Endothelial cell of umbilical vein (primary cell): ENCODE data around the gene VTA1. TPM values are rescaled to one million over a fixed set of nuclear protein-coding genes. Genes with fewer than 3 reads are reported as not detected.
A peak's percentile ranks its signal among the peaks of the same experiment; 100 is the strongest.
"Not testable (repeated sequence)": the region's sequence is repeated elsewhere in the genome, so short reads cannot be mapped to it uniquely, and the experiment has no call there.

Experiments used
- BruUV-seq: library from RNA; stranded (reverse); fragments of 400-500 nt; replicated peaks from 2 replicates; lab custom pipeline; 2021; lab: Mats Ljungman, UMichigan
- CTCF ChIA-PET: fragments of 300-600, 350-600 bp; sonication (Branson Sonifier 250); formaldehyde crosslinking; loops from one replicate; lab custom pipeline; 2021; ENCODE audit warnings: antibody characterized with exemption, inconsistent platforms; lab: Charles Lee
- POLR2A ChIA-PET: fragments of 300-600, 350-600 bp; sonication (Branson Sonifier 250); formaldehyde crosslinking; loops from one replicate; lab custom pipeline; 2021; ENCODE audit warnings: antibody characterized with exemption, inconsistent platforms; lab: Charles Lee
- DNase-seq: peaks from one replicate; pipeline ENCODE4 v3.0.0-alpha.2; 2011; ENCODE audit warnings: low read depth, low spot score
- FAIRE-seq: peaks from 2 replicates; lab custom pipeline; 2011; peaks lifted over from hg19 to GRCh38; lab: Jason Lieb, UNC
- H2AFZ ChIP-seq: 2 replicates; pipeline ENCODE4 v1.6.0; 2012; ENCODE audit warnings: low read depth, low read length, control low read depth, inconsistent platforms
- H3K27ac ChIP-seq: 2 replicates; pipeline ENCODE4 v1.5.1; 2011; ENCODE audit warnings: low read depth, mild to moderate bottlenecking, control low read depth, low read length, moderate library complexity; ENCODE audit not compliant: insufficient read depth
- H3K27me3 ChIP-seq, 2 experiments: 2 replicates each; pipeline versions ENCODE4 v1.6.0 to v1.6.1; 2011; ENCODE audit warnings: low read length in 2 of 2, mixed read lengths in 1 of 2; ENCODE audit not compliant: control insufficient read depth in 2 of 2, insufficient read depth in 2 of 2
- H3K36me3 ChIP-seq, 2 experiments: 2 replicates in 1 of 2; 3 replicates in 1 of 2; pipeline ENCODE4 v1.5.1; 2011; ENCODE audit warnings: low read length in 2 of 2, mild to moderate bottlenecking in 1 of 2, moderate library complexity in 1 of 2; ENCODE audit not compliant: control insufficient read depth in 2 of 2, insufficient read depth in 2 of 2; ENCODE audit errors: extremely low read depth in 1 of 2
- H3K4me1 ChIP-seq: 3 replicates; pipeline ENCODE4 v1.5.1; 2011; ENCODE audit warnings: mild to moderate bottlenecking, low read length; ENCODE audit not compliant: control insufficient read depth, insufficient read depth; ENCODE audit errors: extremely low read depth
- H3K4me2 ChIP-seq: 2 replicates; pipeline ENCODE4 v1.6.1; 2011; ENCODE audit warnings: low read length, control low read depth, mixed read lengths; ENCODE audit not compliant: insufficient read depth
- H3K4me3 ChIP-seq, 3 experiments: fragments of 200-600 bp in 1 of 3; sonication (generic), shearing (Covaris generic) in 1 of 3; replicated peaks in 1 of 3; 2 replicates each; pipeline ENCODE4 v1.5.1; 2011 to 2016; ENCODE audit warnings: control low read depth in 3 of 3, low read length in 3 of 3, mild to moderate bottlenecking in 2 of 3, inconsistent platforms in 1 of 3, low read depth in 1 of 3, moderate library complexity in 1 of 3; ENCODE audit not compliant: insufficient read depth in 1 of 3
- H3K79me2 ChIP-seq: 2 replicates; pipeline ENCODE4 v1.6.0; 2012; ENCODE audit warnings: low read length, inconsistent platforms; ENCODE audit not compliant: control insufficient read depth, insufficient read depth
- H3K9ac ChIP-seq: replicated peaks from 2 replicates; pipeline ENCODE3; 2011; ENCODE audit warnings: low read length, control low read depth; ENCODE audit not compliant: insufficient read depth; ENCODE audit errors: extremely low read depth
- H3K9me1 ChIP-seq: replicated peaks from 3 replicates; pipeline ENCODE4 v1.6.0; 2011; ENCODE audit warnings: mild to moderate bottlenecking, low read length; ENCODE audit not compliant: control insufficient read depth, insufficient read depth; ENCODE audit errors: extremely low read depth
- H3K9me3 ChIP-seq: replicated peaks from 2 replicates; pipeline ENCODE4 v1.5.1; 2012; ENCODE audit warnings: low read length, inconsistent platforms; ENCODE audit not compliant: control insufficient read depth, insufficient read depth
- H4K20me1 ChIP-seq: replicated peaks from 2 replicates; pipeline ENCODE3; 2011; ENCODE audit warnings: mild to moderate bottlenecking, low read length; ENCODE audit not compliant: control insufficient read depth, insufficient read depth; ENCODE audit errors: extremely low read depth
- CTCF ChIP-seq, 2 donors: IDR thresholded peaks; 1 replicate in 1 of 2; 2 replicates in 1 of 2; pipeline ENCODE4 v1.5.1; 2011; ENCODE audit warnings: low read length in 2 of 2, mild to moderate bottlenecking in 2 of 2, moderate library complexity in 2 of 2, control low read depth in 1 of 2, inconsistent platforms in 1 of 2, low read depth in 1 of 2; ENCODE audit not compliant: insufficient read depth in 1 of 2; ENCODE audit errors: extremely low read depth in 1 of 2
- JUN ChIP-seq: IDR thresholded peaks from 2 replicates; pipeline ENCODE4 v1.6.1; 2011; ENCODE audit warnings: borderline replicate concordance, low read depth; ENCODE audit not compliant: insufficient read length, insufficient read depth
- dilution Hi-C: fragments of 300-500 bp; cut with MboI; formaldehyde crosslinking; loops from one replicate; pipeline ENCODE4 v1.15.0; 2019; ENCODE audit warnings: low sequenced_read_pairs; ENCODE audit not compliant: extremely low pct_ligation_motif_present
- intact Hi-C: fragments of 100-400 bp; cut with micrococcal nuclease; formaldehyde crosslinking; loops from one replicate; pipeline ENCODE4 v1.10.0; 2022
- polyA plus RNA-seq, 4 experiments: library from polyadenylated mRNA; depleted of rRNA in 3 of 4; stranded (reverse) in 3 of 4; unstranded in 1 of 4; fragments of >200 nt; gene quantifications; 2 replicates each; pipeline versions ENCODE4 v1.2.1 to v1.2.3, GENCODE V29; 2011 to 2012; ENCODE audit warnings: missing spikeins in 1 of 4
- total RNA-seq: library from RNA; stranded (reverse); gene quantifications from 2 replicates; pipeline ENCODE4 v1.2.3, GENCODE V29; 2021

Gene VTA1
- total and polyA plus RNA-seq, 2 donors (not counting 3 experiments of a cell fraction or from before 2014, with no cell fraction given): 39.0 to 40.9 TPM

- H2AFZ ChIP-seq, H3K4me2 ChIP-seq, H3K9me3 ChIP-seq, BruUV-seq, H3K9ac ChIP-seq, DNase-seq, dilution Hi-C loops, H3K27me3 ChIP-seq, H3K4me3 ChIP-seq, intact Hi-C loops, H3K36me3 ChIP-seq, H3K27ac ChIP-seq, H4K20me1 ChIP-seq, H3K79me2 ChIP-seq, H3K9me1 ChIP-seq, H3K4me1 ChIP-seq, POLR2A ChIA-PET, FAIRE-seq: not testable (repeated sequence)
- CTCF ChIA-PET: interaction anchor here (1.3 to 3.4 kb wide), 3 partner anchors 8 to 33 kb away, joined by 3 to 25 read pairs (median 22); no protein-coding TSS in a partner anchor
- peak; percentile 7 to 14 for TF ChIP-seq CTCF (IDR thresholded peaks at IDR 0.05; ENCODE audit: extremely low read depth in 1 of 2, insufficient read depth in 1 of 2, low read depth in 1 of 2, low read length in 2 of 2)
These were observed 41.3 kb downstream of the VTA1 start for GRCh38 chr6:142188341-142188740.

GRCh38 chr6:142189057-142189456, 42.0 kb downstream of the VTA1 start:
- BruUV-seq: no TSS peak
- intact Hi-C loops: no loop called here

More at GRCh38 chr6:142189057-142189456, 42.0 kb downstream of the VTA1 start:
- Histone ChIP-seq H3K9ac (no peak overlapping the region), H3K4me2 (no peak overlapping the region), H4K20me1 (no peaks in the 10 kb centered on the region), H3K79me2 (peaks cover 4% of the 10 kb centered on the region), H3K27me3 (no peaks in the 10 kb centered on the region), H3K4me3 (no peak overlapping the region), H3K4me1 (peaks cover 2% of the 10 kb centered on the region), H3K9me1 (no peaks in the 10 kb centered on the region), H3K27ac (no peak overlapping the region), H2AFZ (no peak overlapping the region), H3K9me3 (no peaks in the 10 kb centered on the region), H3K36me3 (peaks cover 0 to 2% of the 10 kb centered on the region in 2 experiments)
- DNase-seq (no peak), FAIRE-seq (no peak)
- CTCF ChIA-PET: interaction anchor here (1.3 kb wide), 1 partner anchor 18 kb away, joined by 3 read pairs; no protein-coding TSS in a partner anchor
- dilution Hi-C loops: no loop called here
- POLR2A ChIA-PET: no interaction called here
- TF ChIP-seq JUN: no peak
